ENCODE measurements around the gene ALX4. TPM values are rescaled to one million over a fixed set of nuclear protein-coding genes. Genes with fewer than 3 reads are reported as not detected.
A peak's percentile ranks its signal among the peaks of the same experiment; 100 is the strongest.

Gene ALX4
- total RNA-seq, 1 donor from 2014 or later: 0.05 TPM

DNA sequence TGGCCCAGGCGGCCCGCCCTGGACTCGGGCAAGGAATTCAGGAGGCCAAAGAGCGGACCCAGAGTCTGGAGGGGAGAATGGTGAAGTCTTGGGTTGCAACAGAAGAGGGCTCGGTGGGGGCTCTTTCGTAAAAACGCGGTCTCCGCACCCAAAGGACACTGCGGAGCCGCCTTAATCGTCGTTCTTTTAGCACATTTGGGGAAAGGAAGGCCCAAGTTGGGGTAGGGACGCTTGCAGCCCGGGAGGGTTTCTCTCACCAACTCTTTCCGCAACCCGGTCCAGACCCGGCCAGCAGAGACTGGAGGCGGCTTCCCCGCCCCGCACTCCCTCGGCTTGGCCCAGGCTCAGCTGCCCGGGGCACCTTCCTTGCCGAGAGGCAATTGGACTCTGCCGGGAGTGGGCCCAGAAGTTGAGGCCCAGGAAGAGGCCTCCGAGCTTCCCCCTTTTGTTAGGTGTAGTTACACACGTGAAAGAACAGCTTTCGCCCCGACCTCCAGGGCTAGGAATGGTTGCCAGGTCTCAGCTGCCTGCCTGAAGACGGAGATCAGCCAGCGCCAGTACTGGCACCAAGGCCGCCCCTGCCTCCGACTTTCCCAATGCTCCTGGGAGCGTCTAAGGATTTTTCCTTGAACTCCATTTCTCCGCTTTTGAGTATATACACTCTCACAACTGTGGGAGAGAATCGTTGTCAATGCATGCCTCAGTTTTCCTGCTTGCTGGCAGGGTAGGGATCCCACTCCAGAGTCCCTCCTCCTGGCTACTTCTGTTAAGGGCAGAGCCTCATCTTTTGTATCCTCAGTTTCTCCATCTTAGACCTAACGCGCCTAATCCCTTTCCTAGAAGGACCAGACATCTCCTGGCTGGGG is 3.7 kb downstream of the ALX4 start:
- intact Hi-C loops (cut with DNase I): no loop called here
- DNase-seq (ENCODE audit: low spot score): no peak

DNA sequence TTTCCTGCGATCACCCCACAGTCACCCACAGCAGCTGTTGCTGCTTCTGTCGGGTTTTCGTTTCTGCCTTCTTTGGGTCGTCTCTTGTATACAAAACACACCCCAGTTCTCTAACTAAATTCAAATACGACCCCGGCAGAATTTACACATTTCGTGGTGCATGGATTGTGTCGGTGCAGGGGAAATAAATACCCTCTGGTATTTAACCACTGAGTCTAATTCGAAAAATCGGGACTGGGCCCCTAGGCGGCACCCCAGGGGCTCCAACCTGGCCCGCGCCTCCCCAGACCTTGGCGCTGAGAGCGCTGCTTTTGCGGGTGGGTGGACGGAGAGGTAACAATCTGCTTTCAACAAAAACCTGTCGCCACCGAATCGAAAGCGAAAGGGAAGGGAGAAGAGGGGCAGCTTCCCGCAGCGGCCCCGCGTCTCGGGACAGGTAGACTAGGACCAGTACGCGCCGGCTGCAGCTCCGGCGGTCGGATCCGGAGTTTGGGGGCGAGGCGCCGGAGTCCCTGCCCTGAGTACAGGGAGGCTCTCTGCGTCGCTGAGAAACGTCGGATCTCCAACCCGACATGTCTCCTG is 4.4 kb downstream of the ALX4 start:
- no peak for DNase-seq (ENCODE audit: low spot score)
- intact Hi-C loops (cut with DNase I): no loop called here

DNA sequence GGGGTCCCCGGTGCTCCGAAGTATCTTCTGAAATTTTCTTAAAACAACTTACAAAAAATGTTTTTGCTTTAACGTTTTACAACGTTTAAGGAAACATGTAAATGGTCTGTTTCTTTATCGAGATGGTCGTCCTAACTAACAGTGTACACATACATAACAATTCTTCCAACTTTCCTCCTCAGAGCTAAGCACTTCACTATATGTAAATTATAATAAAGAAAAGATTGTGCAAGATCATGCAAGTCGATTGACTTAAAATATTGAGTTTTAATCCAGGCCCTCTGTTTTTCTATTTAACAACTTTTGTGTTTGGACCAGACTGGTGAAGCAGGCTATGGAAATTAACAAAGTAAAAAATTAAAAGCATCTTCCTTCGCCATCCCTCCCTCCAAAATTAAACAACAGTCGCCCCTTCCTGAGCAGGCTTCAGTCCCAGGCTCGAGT is 4.9 kb downstream of the ALX4 start:
- no peak for DNase-seq (ENCODE audit: low spot score)
- intact Hi-C loops (cut with DNase I): no loop called here

DNA sequence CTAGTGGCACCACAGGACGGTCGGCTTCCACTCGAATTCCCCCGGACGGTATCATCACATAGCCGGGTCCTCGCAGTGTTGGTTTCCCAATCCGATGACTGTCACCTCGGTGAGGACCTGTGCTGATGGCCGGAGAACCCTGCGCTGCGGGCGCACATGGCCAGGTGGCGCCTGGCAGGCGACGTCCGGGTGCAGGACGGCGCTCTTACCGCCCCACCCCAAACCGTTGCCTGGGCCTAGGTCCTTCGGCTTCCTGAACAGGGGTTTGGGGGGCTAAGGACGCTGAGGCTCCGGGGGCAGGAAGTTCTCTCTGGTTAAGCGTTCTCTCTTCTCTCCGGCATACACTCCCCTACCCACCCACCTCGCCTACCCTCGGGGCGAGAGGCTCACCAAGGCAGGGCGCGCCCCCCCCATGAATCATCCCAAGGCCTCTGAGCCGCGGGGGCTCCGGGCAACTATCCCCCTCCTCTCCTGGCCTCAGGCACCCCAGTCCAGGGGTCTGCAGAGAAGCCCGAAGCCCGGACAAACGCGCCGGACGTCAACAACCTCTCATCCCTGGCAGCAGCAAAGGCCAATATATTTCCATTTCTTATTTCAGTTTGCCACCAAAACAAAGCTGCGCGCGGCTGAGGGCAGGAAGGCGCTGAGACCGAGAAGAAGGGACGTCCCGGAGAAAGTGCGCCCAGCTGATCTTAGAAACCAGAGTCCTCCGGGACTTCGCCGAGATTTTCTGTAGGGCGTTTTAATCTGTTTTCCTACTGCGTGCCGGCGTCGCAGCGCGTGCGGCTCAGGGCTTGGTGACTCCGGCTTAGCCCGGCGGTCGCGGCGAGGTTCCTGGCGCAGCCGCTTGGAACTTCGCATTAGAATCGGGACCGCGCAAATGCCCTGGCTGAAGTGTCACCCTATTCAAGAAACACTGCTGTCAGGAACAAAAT is 5.6 kb downstream of the ALX4 start:
- intact Hi-C loops (cut with DNase I): no loop called here
- no peak for DNase-seq (ENCODE audit: low spot score)

DNA sequence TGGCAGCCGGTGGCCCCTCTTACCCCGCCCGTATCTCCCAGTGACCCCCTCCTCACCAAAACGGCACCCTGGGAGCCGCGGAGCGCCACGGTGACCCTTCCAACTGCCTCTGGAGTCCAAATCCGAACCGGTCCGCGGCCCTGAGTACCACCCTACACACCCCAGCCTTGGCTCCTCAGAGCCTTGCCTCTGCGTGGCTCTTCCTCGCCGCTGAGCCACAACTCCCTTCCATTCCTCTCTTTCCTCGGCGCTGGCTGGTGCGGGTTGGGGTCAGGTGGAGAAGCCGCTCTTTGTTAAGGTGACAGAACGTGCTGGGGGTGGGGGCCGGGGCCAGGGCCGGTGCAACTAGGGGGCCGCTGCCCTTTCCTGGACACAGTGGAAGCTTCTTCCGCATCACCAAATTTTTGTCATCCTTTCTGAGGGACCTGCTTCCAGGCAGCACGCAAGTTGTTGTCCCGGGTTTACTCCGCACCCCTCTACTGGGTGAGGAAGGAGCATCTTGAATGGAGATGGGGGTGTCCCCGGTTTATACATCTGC is 6.5 kb downstream of the ALX4 start:
- no peak for DNase-seq (ENCODE audit: low spot score)
- intact Hi-C loops (cut with DNase I): no loop called here

DNA sequence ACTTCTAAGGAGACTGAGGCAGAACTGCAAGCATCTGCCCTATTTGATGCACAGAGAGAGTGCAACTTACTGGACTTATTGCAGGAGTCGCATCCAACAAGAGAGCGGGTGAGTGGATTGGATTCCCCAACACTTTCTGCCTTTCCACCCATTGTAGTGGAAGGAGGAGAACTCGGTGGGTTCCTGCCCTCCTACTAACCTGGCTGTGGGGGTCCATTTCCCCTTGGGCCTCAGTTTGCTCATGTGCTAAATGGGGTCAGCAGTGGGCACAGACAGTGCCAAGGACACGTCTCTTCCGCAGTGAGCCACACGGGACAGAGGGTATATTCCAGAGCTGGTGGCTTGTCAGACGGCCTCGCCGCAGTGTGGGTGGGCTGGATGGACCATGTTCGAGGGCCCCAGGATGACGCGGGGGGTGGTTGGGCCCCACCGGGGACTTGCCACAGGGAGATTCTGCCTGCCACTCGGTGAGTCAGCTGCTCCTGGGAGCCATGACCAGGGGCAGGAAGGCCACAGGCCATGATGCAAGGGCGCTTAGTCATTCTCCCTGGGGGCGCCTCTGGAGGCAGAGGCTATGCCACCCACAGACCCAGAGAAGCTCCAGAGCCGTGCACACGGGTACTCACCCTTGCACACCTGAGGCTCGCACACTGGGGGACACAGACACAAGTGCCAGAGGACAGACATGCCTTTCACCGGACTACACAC is 8.2 kb downstream of the ALX4 start:
- intact Hi-C loops (cut with DNase I): no loop called here
- no peak for DNase-seq (ENCODE audit: low spot score)

DNA sequence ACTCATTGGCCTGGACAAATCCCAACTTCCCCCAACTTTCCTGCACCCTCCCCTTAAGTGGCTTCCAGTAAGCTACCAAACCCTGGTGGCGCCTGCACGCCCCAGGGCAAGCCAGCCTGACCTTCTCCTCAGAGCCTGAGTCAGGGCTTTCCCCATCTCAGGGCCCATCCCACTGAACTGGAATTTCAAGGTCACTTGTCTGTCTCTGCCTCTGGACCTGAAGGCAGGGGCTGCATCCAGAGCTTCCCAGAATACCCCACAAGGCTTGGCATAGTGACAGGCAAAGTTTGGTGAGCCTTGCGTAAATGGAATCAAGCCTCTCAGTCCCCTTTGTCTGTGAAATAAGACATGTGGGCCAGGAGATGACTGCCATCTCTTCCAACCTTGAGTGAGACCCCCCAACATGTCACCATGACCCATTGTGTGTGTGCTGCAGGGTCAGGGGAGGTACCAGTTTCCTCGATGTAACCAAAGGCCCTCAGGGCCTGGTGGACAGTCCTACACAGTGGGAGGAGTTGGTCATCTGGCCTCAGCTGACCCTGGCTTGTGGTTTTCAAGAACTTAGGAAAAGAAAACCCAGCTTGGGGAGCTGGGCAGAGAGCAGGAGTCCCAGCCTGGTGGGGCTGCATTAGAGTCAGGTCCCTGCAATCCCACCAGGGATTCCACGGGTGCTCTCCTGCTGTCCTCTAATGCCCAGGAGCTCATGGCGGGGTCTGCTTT is 8.9 kb downstream of the ALX4 start:
- intact Hi-C loops (cut with DNase I): no loop called here
- no peak for DNase-seq (ENCODE audit: low spot score)

DNA sequence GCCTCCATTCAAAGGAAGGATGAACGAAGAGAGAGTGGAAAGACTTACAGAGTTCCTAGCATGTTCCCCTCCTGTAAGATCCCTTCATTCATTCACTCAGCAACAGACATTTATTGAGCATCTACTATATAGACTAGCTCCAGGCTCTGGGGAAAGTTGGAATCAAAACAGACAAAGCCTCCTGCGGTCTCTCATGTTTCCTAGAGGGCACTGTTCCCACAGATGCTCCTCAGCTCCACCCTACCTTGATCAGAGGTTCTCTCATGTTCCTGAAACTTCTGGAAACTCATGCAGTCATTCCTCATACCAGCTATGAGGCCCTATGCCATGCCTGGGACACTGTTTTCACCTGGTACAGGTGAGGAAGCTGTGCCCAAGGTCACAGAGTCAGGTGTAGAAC is 11.1 kb downstream of the ALX4 start:
- no peak for DNase-seq (ENCODE audit: low spot score)
- intact Hi-C loops (cut with DNase I): no loop called here

DNA sequence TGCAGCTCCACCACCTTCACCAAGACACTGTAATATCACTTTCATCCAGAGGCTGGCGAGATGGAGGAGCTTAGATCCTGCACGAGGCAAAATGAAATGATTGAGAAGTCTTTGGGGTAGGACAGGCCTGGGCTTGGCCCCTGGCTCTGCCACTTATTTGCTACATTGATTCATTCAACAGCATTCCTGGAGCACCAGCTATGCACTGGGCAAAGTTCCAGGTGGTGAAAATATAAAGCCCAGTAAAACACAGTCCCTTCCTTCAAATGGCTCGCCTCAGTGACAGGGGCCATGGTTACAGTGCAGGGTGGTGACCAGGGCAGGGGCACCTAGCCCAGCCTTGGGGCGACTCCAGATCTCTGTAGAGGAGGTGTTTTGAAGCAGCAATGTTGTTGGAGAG is 19.7 kb downstream of the ALX4 start:
- intact Hi-C loops (cut with DNase I): no loop called here
- DNase-seq (ENCODE audit: low spot score): no peak

DNA sequence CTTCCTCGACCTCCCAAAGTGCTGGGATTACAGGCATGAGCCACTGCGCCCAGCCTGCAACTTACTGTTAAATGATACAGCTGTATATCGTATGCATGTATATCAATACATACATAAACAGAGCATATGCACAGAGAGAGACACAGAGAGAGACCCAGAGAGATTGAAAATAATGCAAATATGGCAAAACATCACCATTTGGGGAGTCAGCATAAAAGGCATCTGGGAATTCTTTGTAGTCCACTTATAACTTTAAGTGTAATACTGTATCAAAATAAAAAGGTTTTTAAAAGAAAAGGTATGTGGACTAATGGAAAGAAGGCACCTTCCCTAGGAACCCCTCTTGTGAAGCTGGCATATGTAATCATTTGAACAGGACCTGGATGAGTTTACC is 21.8 kb downstream of the ALX4 start:
- no peak for DNase-seq (ENCODE audit: low spot score)
- intact Hi-C loops (cut with DNase I): loop anchor here (5.0 kb wide), 3 partner anchors 156 to 199 kb away; no protein-coding TSS in a partner anchor

DNA sequence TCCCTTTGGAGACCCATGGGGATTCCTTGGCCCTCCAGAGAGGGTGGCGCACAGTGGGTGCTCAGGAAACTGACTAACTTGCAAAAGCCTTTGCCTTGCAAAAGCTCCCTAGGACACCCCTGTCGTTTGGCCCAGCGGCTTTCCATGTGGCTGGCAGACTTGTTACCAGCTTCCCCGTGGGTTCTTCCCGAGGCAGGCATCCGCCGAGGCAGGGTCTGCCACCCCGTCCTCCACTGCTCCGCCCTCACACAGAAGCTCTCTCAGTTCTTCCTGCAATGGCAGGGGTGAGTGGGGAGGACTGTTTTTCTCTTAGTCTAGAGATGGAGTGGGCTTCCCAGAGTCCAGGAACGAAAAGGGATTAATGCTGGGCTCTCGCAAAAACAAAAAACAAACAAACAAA is 23.0 kb downstream of the ALX4 start:
- no peak for DNase-seq (ENCODE audit: low spot score)
- intact Hi-C loops (cut with DNase I): loop anchor here (1.0 to 5.0 kb wide), 4 partner anchors 155 to 251 kb away; no protein-coding TSS in a partner anchor

DNA sequence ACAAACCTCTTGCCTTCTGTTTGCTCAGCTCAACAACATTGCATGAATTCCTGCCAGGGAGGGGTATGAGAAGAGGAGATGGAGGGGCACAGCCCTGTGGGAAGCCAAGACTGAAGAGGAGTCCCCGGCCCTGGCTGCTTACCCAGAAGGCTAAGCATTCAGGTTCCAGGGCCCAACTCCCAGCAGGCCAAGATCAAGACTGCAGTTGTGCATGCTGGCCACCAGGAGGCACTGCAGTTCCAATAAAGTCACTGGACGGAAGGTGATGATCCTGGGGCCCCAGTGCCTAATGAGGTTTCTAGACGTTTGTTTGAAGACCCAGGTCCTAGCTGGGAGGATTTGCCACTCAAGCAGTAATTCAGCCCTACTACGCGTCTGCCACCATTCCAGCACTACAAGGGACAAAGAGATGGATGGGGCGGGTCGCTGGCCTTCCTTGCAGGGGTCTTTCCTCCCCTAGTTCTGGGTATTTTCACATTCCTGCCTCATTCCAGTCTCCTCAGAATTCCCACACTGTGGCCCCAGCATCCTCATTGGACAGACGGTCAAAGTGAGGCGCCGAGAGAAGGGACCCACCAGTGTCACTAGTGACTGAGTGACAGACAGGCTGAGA is 23.6 kb downstream of the ALX4 start:
- intact Hi-C loops (cut with DNase I): loop anchor here (1.0 to 5.0 kb wide), 4 partner anchors 154 to 252 kb away; no protein-coding TSS in a partner anchor
- no peak for DNase-seq (ENCODE audit: low spot score)

DNA sequence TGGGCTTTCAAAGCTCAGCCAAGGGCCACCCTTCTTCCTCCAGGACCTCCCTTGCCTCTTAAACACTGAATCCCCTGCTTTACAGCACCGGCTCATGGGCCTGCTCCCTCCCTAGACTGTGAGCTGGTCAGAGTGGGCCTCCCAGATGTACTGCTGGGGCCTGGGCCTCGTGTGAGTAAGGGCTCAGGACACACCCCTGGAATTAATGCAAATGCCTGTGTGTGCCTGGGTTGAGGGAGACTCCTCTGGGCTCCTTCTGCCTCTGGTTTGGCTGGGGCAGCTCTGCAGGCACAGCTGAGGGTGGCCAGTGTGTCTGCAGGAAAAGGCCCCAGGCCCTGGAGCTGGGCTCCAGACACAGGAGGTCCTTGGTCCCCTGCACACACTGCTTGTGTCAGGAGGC is 24.2 kb downstream of the ALX4 start:
- intact Hi-C loops (cut with DNase I): loop anchor here (1.0 to 5.0 kb wide), 4 partner anchors 153 to 253 kb away; no protein-coding TSS in a partner anchor
- no peak for DNase-seq (ENCODE audit: low spot score)

DNA sequence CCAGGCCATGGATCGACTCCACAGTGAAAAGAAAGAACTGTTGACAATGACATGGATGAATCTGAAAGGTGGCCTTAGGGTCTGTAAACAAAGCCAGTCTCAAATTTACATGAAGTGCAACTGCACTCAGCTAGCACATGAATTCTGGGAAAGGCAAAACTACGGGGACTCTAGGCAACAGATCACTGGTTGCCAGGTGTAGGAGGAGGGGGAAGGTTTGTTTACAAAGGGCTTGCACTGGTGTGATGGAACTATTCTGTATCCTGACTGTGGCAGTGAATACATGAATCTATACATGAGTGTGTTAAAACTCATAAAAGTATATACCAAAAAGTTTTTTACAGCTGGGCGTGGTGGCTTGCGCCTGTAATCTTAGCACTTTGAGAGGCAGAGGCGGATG is 27.3 kb downstream of the ALX4 start:
- intact Hi-C loops (cut with DNase I): no loop called here
- DNase-seq (ENCODE audit: low spot score): no peak

DNA sequence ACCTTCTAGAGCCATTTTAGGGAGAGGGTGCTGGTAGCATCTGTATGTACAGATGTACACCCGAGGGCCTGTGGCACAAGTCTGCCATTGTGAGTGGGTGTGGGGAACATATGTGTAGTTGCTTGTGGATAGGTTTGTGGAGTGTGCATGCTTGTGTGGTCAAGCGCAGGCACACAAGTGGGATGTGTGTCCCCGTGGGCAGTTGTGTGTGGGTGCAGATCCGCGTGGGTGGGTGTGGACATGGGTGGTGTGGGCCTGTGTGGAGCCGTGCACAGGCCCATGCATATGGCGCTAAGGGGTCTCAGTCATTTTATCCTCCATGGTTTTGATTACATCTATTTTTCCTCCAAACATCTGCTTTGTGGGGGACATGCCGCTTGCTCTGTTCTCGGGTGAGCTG is 28.8 kb downstream of the ALX4 start:
- DNase-seq (ENCODE audit: low spot score): no peak
- intact Hi-C loops (cut with DNase I): no loop called here

DNA sequence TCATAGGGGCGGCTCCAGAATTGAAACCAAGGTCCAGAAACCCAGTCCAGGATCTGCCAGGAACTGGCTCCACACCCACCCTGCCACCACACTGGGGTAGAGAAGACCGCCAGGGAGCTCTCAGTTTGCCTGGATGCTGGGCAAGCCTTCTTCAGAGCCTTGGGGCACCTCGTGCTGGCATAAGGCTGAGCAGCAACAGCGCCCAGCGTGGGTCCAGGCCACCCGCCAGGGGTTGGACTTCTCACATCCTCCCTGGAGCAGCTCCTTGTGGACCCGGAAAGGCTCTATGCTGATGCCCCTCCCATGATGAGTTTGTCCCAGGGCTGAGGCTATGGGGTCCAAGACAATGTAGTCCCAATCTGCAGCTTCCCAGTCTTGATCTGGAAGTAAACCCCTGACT is 29.7 kb downstream of the ALX4 start:
- peak; percentile 71 for DNase-seq (ENCODE audit: low spot score)
- intact Hi-C loops (cut with DNase I): no loop called here

DNA sequence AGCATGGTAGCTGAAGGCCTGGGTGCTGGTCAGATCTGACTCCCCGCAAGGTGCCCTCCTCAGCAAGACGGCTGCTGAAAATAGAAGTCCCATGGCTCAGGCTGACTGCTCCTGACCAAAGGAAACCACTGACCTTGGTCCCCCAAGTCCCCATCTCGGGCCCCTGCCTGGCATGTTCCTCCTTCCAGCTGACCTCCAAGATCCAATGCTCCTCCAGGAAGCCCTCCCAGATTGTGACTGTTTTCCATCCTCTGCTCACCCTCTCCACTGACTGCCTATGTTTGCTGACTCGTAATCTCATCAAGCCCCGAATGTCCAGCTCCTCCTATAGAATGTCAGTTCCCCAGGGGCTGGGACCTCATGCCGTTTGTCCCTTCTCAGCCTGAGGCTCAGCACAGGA is 30.5 kb downstream of the ALX4 start:
- DNase-seq (ENCODE audit: low spot score): no peak
- intact Hi-C loops (cut with DNase I): no loop called here

Measured in cardiac septum (tissue), 1 donor.